Measurements from ENCODE around the gene LMNA. TPM values are rescaled to one million over a fixed set of nuclear protein-coding genes. Genes with fewer than 3 reads are reported as not detected.

LMNA gene
- total and polyA plus RNA-seq, 8 donors, result 73.5 to 437 (median 106) TPM

- DNase-seq (no peak), ATAC-seq (no peak)
- no peaks in the 10 kb centered on the region for H3K9me3 ChIP-seq
- peaks cover 11 to 69% of the 10 kb centered on the region in 2 donors for H3K4me1 ChIP-seq
- H3K36me3 ChIP-seq, result peaks cover 0 to 71% of the 10 kb centered on the region in 2 donors
- intact Hi-C loops (cut with DNase I), result no loop called here
- H3K4me3 ChIP-seq, result peak overlapping the region in 1 of 2 donors; percentile 26
- no peak for TF ChIP-seq CTCF (IDR thresholded peaks at IDR 0.05)
- H3K27ac ChIP-seq, result peak overlapping the region in 1 of 2 donors; percentile 63
- H3K27me3 ChIP-seq, result no peaks in the 10 kb centered on the region
These were observed 45.7 kb downstream of the LMNA start for GRCh38 chr1:156160000-156160742.

GRCh38 chr1:156160743-156161171 lies 46.2 kb downstream of the LMNA start:
- Histone ChIP-seq H3K9me3 (no peaks in the 10 kb centered on the region), H3K4me3 (peak overlapping the region in 1 of 2 donors; percentile 26), H3K27me3 (no peaks in the 10 kb centered on the region), H3K36me3 (peaks cover 0 to 75% of the 10 kb centered on the region in 2 donors), H3K27ac (peak overlapping the region in 1 of 2 donors; percentile 63), H3K4me1 (peaks cover 11 to 64% of the 10 kb centered on the region in 2 donors)
- peak; percentile 65 for ATAC-seq
- DNase-seq, result peak; percentile 77 to 90 (median 82)
- intact Hi-C loops (cut with DNase I), result no loop called here
- no peak for TF ChIP-seq CTCF (IDR thresholded peaks at IDR 0.05)

GRCh38 chr1:156162430-156163037 lies 48.0 kb downstream of the LMNA start:
- Histone ChIP-seq H3K4me1 (peaks cover 11 to 54% of the 10 kb centered on the region in 2 donors), H3K36me3 (peaks cover 0 to 81% of the 10 kb centered on the region in 2 donors), H3K4me3 (no peak overlapping the region), H3K9me3 (no peaks in the 10 kb centered on the region), H3K27ac (peak overlapping the region; percentile 65 to 67), H3K27me3 (no peaks in the 10 kb centered on the region)
- peak in 1 of 4 donors; percentile 60 for DNase-seq
- intact Hi-C loops (cut with DNase I), result no loop called here
- peak; percentile 81 for ATAC-seq
- no peak for TF ChIP-seq CTCF (IDR thresholded peaks at IDR 0.05)

- peaks cover 11 to 54% of the 10 kb centered on the region in 2 donors for H3K4me1 ChIP-seq
- intact Hi-C loops (cut with DNase I), result loop anchor here in 1 of 2 donors (2.0 kb wide), 1 partner anchor 39 kb away; no protein-coding TSS in a partner anchor
These were observed 49.2 kb downstream of the LMNA start for GRCh38 chr1:156163712-156164111.

More at GRCh38 chr1:156163712-156164111, 49.2 kb downstream of the LMNA start:
- DNase-seq (no peak), ATAC-seq (no peak)
- H3K36me3 ChIP-seq, result peaks cover 0 to 76% of the 10 kb centered on the region in 2 donors
- H3K27ac ChIP-seq, result no peak overlapping the region
- no peak overlapping the region for H3K4me3 ChIP-seq
- no peaks in the 10 kb centered on the region for H3K9me3 ChIP-seq
- no peak for TF ChIP-seq CTCF (IDR thresholded peaks at IDR 0.05)
- no peaks in the 10 kb centered on the region for H3K27me3 ChIP-seq

All from left lung (tissue), 10 donors.